GM12878 (cell line): ENCODE results near the gene MMP14. TPM values are rescaled to one million over a fixed set of nuclear protein-coding genes. Genes with fewer than 3 reads are reported as not detected.

Experiments used
- BRCA1 ChIP-seq: IDR thresholded peaks from 2 replicates; pipeline ENCODE4 v1.6.1; 2011; ENCODE audit warnings: low read depth, low read length, improper control_type of control experiment
- CBFB ChIP-seq: IDR thresholded peaks from 2 replicates; pipeline ENCODE4 v1.6.1; 2016; ENCODE audit warnings: antibody characterized with exemption, low read depth
- DPF2 ChIP-seq: fragments of 450-650 bp; IDR thresholded peaks from 2 replicates; pipeline ENCODE4 v1.6.1; 2017; ENCODE audit warnings: mild to moderate bottlenecking
- E4F1 ChIP-seq: fragments of 450-650 bp; IDR thresholded peaks from 2 replicates; pipeline ENCODE4 v1.6.1; 2018; ENCODE audit warnings: borderline replicate concordance, mild to moderate bottlenecking; ENCODE audit not compliant: partially characterized antibody
- EZH2 ChIP-seq: IDR thresholded peaks from 2 replicates; pipeline ENCODE4 v1.6.1; 2012; ENCODE audit warnings: low read depth, mild to moderate bottlenecking, control low read depth, inconsistent platforms, low read length, borderline replicate concordance; ENCODE audit not compliant: control insufficient read depth
- FOXM1 ChIP-seq: IDR thresholded peaks from 2 replicates; pipeline ENCODE4 v1.6.1; 2012; ENCODE audit warnings: low read depth, mild to moderate bottlenecking, inconsistent platforms, low read length, moderate library complexity
- GABPA ChIP-seq: IDR thresholded peaks from 2 replicates; pipeline ENCODE4 v1.6.1; 2014; ENCODE audit warnings: antibody characterized with exemption, low read depth, mild to moderate bottlenecking, inconsistent platforms
- HCFC1 ChIP-seq: fragments of 150-350 bp; IDR thresholded peaks from 2 replicates; pipeline ENCODE4 v1.6.1; 2014; ENCODE audit warnings: low read length
- IKZF1 ChIP-seq: fragments of 450-650 bp; conservative IDR thresholded peaks from 2 replicates; pipeline ENCODE4 v1.6.1; 2017; ENCODE audit warnings: antibody characterized with exemption, mild to moderate bottlenecking
- IRF4 ChIP-seq: IDR thresholded peaks from 2 replicates; pipeline ENCODE4 v1.6.1; 2011; ENCODE audit warnings: low read depth, low read length
- KLF5 ChIP-seq: fragments of 450-650 bp; IDR thresholded peaks from 2 replicates; pipeline ENCODE4 v1.6.1; 2014; ENCODE audit warnings: mild to moderate bottlenecking; ENCODE audit not compliant: partially characterized antibody
- MAX ChIP-seq: IDR thresholded peaks from 2 replicates; pipeline ENCODE4 v1.6.1; 2012; ENCODE audit warnings: low read depth, low read length, improper control_type of control experiment
- MLLT1 ChIP-seq: fragments of 450-650 bp; IDR thresholded peaks from 2 replicates; pipeline ENCODE4 v1.6.1; 2016; ENCODE audit warnings: mild to moderate bottlenecking
- MXI1 ChIP-seq: fragments of 150-350 bp; IDR thresholded peaks from 2 replicates; pipeline ENCODE4 v1.6.1; 2011; ENCODE audit warnings: low read depth, mild to moderate bottlenecking, inconsistent platforms, low read length, improper control_type of control experiment
- NKRF ChIP-seq: fragments of 450-650 bp; conservative IDR thresholded peaks from 2 replicates; pipeline ENCODE4 v1.6.1; 2017; ENCODE audit warnings: mild to moderate bottlenecking, moderate library complexity
- REST ChIP-seq: IDR thresholded peaks from 2 replicates; pipeline ENCODE4 v1.6.1; 2012; ENCODE audit warnings: mild to moderate bottlenecking, low read depth, low read length
- SMARCA5 ChIP-seq: fragments of 450-650 bp; IDR thresholded peaks from 2 replicates; pipeline ENCODE4 v1.6.1; 2017; ENCODE audit warnings: mild to moderate bottlenecking
- STAT1 ChIP-seq: fragments of 450-650 bp; conservative IDR thresholded peaks from 2 replicates; pipeline ENCODE4 v1.6.1; 2014; ENCODE audit warnings: antibody characterized with exemption, mild to moderate bottlenecking
- YBX1 ChIP-seq: fragments of 450-650 bp; IDR thresholded peaks from 2 replicates; pipeline ENCODE4 v1.6.1; 2016; ENCODE audit warnings: antibody characterized with exemption
- ZBED1 ChIP-seq: IDR thresholded peaks from 2 replicates; pipeline ENCODE4 v1.6.1; 2016; ENCODE audit warnings: borderline replicate concordance
- ZNF207 ChIP-seq: fragments of 450-650 bp; IDR thresholded peaks from 2 replicates; pipeline ENCODE4 v1.6.1; 2014; ENCODE audit warnings: antibody characterized with exemption, mild to moderate bottlenecking, borderline replicate concordance
- ZNF384 ChIP-seq: IDR thresholded peaks from 2 replicates; pipeline ENCODE4 v1.6.1; 2012; ENCODE audit warnings: low read depth, mild to moderate bottlenecking, low read length, improper control_type of control experiment, borderline replicate concordance
- ZSCAN29 ChIP-seq: fragments of 450-650 bp; IDR thresholded peaks from 2 replicates; pipeline ENCODE4 v1.6.1; 2017; ENCODE audit warnings: mild to moderate bottlenecking, moderate library complexity
- polyA plus RNA-seq, 11 experiments: library from polyadenylated mRNA; depleted of rRNA in 4 of 11; unstranded in 6 of 11; stranded (reverse) in 5 of 11; fragments of >200 nt; fragmentation: Nextera tagmentation in 4 of 11; fragmentation: Illumina TruSeq in 1 of 11; extraction: Ambion mirVana in 4 of 11; extraction: Trizol in 1 of 11; gene quantifications; 1 replicate in 1 of 11; 2 replicates in 10 of 11; pipeline versions ENCODE4 v1.2.1 to v1.2.3, GENCODE V29; 2011 to 2016; ENCODE audit warnings: inconsistent platforms in 2 of 11, missing spikeins in 2 of 11, low read depth in 1 of 11
- total RNA-seq, 4 experiments: library from RNA; depleted of rRNA in 3 of 4; stranded (reverse); fragments of >200 nt in 3 of 4; fragmentation: Illumina TruSeq in 1 of 4; extraction: Trizol in 1 of 4; gene quantifications; 2 replicates each; pipeline versions ENCODE4 v1.2.1 to v1.2.3, GENCODE V29; 2013 to 2021

The MMP14 gene
- total and polyA plus RNA-seq, 10 of the 15 experiments (the other 5 are each of a cell fraction or from before 2014, with no cell fraction given), result 0.31 to 1.9 (median 0.70) TPM; not detected in 2

GRCh38 chr14:22822571-22823098, 13.8 kb upstream of the MMP14 start (continued):
- TF ChIP-seq BRCA1 (no peak), ZNF384 (no peak), IKZF1 (peak; percentile 64), CBFB (no peak; the same call in 1 of the 2 replicates), ZSCAN29 (no peak), STAT1 (no peak), KLF5 (no peak), GABPA (no peak), MXI1 (no peak), EZH2 (no peak), HCFC1 (no peak; the same call in 1 of the 2 replicates), SMARCA5 (peak; percentile 64; the same call in 1 of the 2 replicates), ZBED1 (no peak), MLLT1 (peak; percentile 42; the same call in 1 of the 2 replicates), IRF4 (no peak), FOXM1 (peak; percentile 67; the same call in 1 of the 2 replicates), NKRF (no peak), MAX (no peak), E4F1 (no peak), REST (no peak), YBX1 (no peak), ZNF207 (no peak), DPF2 (no peak; the same call in 1 of the 2 replicates)
